ENCODE data around the gene ZNF519.

DNA sequence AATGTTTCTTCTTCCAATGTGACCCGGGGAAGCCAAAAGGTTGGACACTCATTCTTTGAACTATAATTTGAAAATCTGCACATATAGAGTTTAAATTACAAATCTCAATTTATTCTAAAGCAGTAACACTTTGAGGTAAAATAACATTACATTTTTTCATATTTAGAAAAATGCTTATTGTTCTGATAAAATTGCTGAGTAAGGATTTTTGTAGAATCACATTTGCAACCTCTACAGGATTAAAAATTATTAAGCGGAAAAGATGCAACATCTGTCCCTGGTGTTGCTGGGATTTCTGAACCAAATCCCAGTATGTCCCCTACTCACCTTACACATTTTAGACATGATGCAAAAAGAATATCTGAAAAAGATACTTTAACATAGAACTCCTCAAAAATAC, 10.1 kb downstream of the ZNF519 start:
- TF ChIP-seq CTCF (IDR thresholded peaks at IDR 0.05; ENCODE audit: low read depth, low read length, poor library complexity, severe bottlenecking) (no peak), EZH2phosphoT487 (IDR thresholded peaks at IDR 0.05; ENCODE audit: borderline replicate concordance, low read length) (no peak)

Data from DOHH2 (cell line).